Loucy (cell line): ENCODE data around the gene DENND10.

Experiments used
- H2AFZ ChIP-seq: fragments of 200-600 bp; sonication (generic); 2 replicates; pipeline ENCODE4 v1.6.0; 2016; ENCODE audit warnings: antibody characterized with exemption, mild to moderate bottlenecking, low read length, moderate library complexity
- H3F3A ChIP-seq: fragments of 200-600 bp; 2 replicates; pipeline ENCODE4 v1.6.0; 2016; ENCODE audit warnings: antibody characterized with exemption, low read depth, mild to moderate bottlenecking
- H3K27me3 ChIP-seq: fragments of 200-600 bp; sonication (generic); 2 replicates; pipeline ENCODE4 v1.6.1; 2014; ENCODE audit warnings: low read length, mild to moderate bottlenecking; ENCODE audit not compliant: insufficient read depth, poor library complexity, severe bottlenecking
- H3K36me3 ChIP-seq: fragments of 200-600 bp; sonication (generic); 2 replicates; pipeline ENCODE4 v1.6.1; 2016; ENCODE audit warnings: low read length; ENCODE audit not compliant: insufficient read depth
- H3K4me1 ChIP-seq: fragments of 200-600 bp; sonication (generic); 2 replicates; pipeline ENCODE4 v1.5.1; 2014; ENCODE audit warnings: low read length, mild to moderate bottlenecking; ENCODE audit not compliant: insufficient read depth, poor library complexity, severe bottlenecking
- H3K4me2 ChIP-seq: fragments of 200-600 bp; sonication (generic); 2 replicates; pipeline ENCODE4 v1.6.0; 2014; ENCODE audit warnings: antibody characterized with exemption, low read length, low read depth, mild to moderate bottlenecking; ENCODE audit not compliant: poor library complexity, severe bottlenecking
- H3K4me3 ChIP-seq: fragments of 200-600 bp; sonication (generic); 2 replicates; pipeline ENCODE4 v1.5.1; 2014; ENCODE audit warnings: low read length, mild to moderate bottlenecking, mixed read lengths; ENCODE audit not compliant: poor library complexity, severe bottlenecking
- H3K79me2 ChIP-seq: fragments of 200-600 bp; sonication (generic); 2 replicates; pipeline ENCODE4 v1.6.1; 2014; ENCODE audit warnings: low read length; ENCODE audit not compliant: insufficient read depth
- H3K9ac ChIP-seq: fragments of 200-600 bp; sonication (generic); 2 replicates; pipeline ENCODE4 v1.6.0; 2014; ENCODE audit warnings: mild to moderate bottlenecking, low read depth, low read length, moderate library complexity; ENCODE audit not compliant: poor library complexity, severe bottlenecking
- H3K9me2 ChIP-seq: fragments of 200-600 bp; sonication (generic); replicated peaks from 2 replicates; pipeline ENCODE4 v1.6.1; 2016; ENCODE audit warnings: low read depth, low read length, mixed read lengths
- H3K9me3 ChIP-seq: fragments of 200-600 bp; sonication (generic); 2 replicates; pipeline ENCODE4 v1.6.1; 2014; ENCODE audit warnings: mild to moderate bottlenecking, antibody characterized with exemption, low read length, low read depth; ENCODE audit not compliant: insufficient read depth
- H4K20me1 ChIP-seq: fragments of 200-600 bp; sonication (generic); 2 replicates; pipeline ENCODE4 v1.6.0; 2014; ENCODE audit warnings: antibody characterized with exemption, low read length, mild to moderate bottlenecking; ENCODE audit not compliant: insufficient read depth, poor library complexity, severe bottlenecking
- EZH2phosphoT487 ChIP-seq: fragments of 200-600 bp; IDR thresholded peaks from 2 replicates; pipeline ENCODE4 v1.6.1; 2018; ENCODE audit warnings: antibody characterized with exemption, mild to moderate bottlenecking, moderate library complexity, borderline replicate concordance
- TF ChIP-seq, protein P1 (sequence below): fragments of 200-600 bp; sonication (generic); conservative IDR thresholded peaks from 2 replicates; pipeline ENCODE4 v1.5.1; 2014; ENCODE audit warnings: mild to moderate bottlenecking, antibody characterized with exemption, low read length

The DENND10 gene

DNA sequence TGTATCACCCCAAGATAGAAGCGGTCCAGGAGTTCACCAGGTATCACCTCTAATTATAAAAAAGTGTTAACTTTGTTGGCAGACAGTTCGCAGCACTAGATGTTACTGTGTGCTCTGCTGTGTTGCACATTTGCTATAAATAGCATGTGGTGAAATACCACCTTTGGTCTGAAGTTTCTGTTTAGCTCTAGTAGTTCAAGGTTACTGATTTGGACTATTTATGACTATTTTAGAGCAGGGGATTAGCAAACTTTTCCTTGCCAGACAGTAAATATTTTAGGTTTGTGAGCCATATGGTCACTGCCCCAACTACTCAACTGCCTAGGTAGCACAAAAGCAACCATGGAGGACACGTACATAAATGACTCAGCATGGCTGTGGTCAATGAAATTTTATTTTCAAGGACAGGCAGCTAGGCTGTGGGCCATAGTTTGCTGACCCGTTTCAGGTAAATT is 16.5 kb downstream of the DENND10 start:
- Histone ChIP-seq H3K9me2 (no peaks in the 10 kb centered on the region), H3K4me2 (peak overlapping the region; percentile 54), H3K9ac (no peak overlapping the region), H4K20me1 (no peaks in the 10 kb centered on the region), H3F3A (no peaks in the 10 kb centered on the region), H2AFZ (no peak overlapping the region), H3K4me1 (peaks cover 7% of the 10 kb centered on the region), H3K79me2 (no peaks in the 10 kb centered on the region), H3K9me3 (no peaks in the 10 kb centered on the region), H3K27me3 (no peaks in the 10 kb centered on the region), H3K36me3 (no peaks in the 10 kb centered on the region), H3K4me3 (peak overlapping the region; percentile 6)
- TF ChIP-seq, protein P1, sequence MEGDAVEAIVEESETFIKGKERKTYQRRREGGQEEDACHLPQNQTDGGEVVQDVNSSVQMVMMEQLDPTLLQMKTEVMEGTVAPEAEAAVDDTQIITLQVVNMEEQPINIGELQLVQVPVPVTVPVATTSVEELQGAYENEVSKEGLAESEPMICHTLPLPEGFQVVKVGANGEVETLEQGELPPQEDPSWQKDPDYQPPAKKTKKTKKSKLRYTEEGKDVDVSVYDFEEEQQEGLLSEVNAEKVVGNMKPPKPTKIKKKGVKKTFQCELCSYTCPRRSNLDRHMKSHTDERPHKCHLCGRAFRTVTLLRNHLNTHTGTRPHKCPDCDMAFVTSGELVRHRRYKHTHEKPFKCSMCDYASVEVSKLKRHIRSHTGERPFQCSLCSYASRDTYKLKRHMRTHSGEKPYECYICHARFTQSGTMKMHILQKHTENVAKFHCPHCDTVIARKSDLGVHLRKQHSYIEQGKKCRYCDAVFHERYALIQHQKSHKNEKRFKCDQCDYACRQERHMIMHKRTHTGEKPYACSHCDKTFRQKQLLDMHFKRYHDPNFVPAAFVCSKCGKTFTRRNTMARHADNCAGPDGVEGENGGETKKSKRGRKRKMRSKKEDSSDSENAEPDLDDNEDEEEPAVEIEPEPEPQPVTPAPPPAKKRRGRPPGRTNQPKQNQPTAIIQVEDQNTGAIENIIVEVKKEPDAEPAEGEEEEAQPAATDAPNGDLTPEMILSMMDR, result no peak
- no peak for TF ChIP-seq EZH2phosphoT487

DNA sequence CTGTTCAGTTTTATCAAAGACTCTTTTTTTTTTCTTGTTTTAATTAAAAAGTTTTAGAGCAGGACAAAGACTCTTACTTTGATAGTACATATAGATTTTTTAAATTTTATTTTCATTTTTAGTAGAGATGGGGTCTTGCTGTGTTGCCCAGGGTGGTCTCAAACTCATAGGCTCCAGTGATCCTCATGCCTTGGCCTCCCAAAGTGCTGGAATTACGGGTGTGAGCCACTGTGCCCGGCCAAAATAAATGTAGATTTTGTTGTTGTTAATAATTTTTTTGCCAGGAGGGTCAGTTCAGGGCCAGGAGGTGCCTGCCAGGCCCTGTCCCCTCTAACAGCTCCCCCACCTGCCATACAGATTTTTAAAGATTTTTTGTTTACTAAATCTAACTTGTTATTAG is 17.0 kb downstream of the DENND10 start:
- no peak for TF ChIP-seq EZH2phosphoT487
- TF ChIP-seq, protein P1, result no peak
- no peaks in the 10 kb centered on the region for H3K9me3 ChIP-seq
- H3K79me2 ChIP-seq, result no peaks in the 10 kb centered on the region
- peak overlapping the region; percentile 54 for H3K4me2 ChIP-seq
- H3K4me3 ChIP-seq, result no peak overlapping the region
- H3K4me1 ChIP-seq, result peaks cover 7% of the 10 kb centered on the region
- no peak overlapping the region for H3K9ac ChIP-seq
- no peaks in the 10 kb centered on the region for H3F3A ChIP-seq
- no peak overlapping the region for H2AFZ ChIP-seq
- H4K20me1 ChIP-seq, result no peaks in the 10 kb centered on the region
- no peaks in the 10 kb centered on the region for H3K9me2 ChIP-seq
- no peaks in the 10 kb centered on the region for H3K36me3 ChIP-seq
- no peaks in the 10 kb centered on the region for H3K27me3 ChIP-seq

DNA sequence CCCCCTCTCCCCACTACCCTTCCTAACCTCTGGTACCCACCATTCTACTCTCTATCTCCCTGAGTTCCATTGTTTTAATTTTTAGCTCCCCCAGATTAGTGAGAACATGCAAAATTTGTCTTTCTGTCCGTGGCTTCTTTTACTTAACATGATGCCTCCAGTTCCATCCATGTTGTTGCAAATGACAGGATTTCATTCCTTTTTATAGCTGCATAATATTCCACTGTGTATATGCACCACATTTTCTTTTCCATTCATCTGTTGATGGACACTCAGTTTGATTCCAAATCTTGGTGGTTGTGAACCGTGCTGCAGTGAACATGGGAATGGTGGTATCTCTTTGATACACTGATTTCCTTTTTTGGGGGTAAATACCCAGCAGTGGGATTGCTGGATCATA is 22.0 kb downstream of the DENND10 start:
- H3K27me3 ChIP-seq, result no peaks in the 10 kb centered on the region
- H3K9ac ChIP-seq, result no peak overlapping the region
- no peak overlapping the region for H2AFZ ChIP-seq
- no peak overlapping the region for H3K4me2 ChIP-seq
- no peak overlapping the region for H3K4me3 ChIP-seq
- peaks cover 7% of the 10 kb centered on the region for H3K4me1 ChIP-seq
- no peaks in the 10 kb centered on the region for H3F3A ChIP-seq
- no peaks in the 10 kb centered on the region for H3K79me2 ChIP-seq
- no peaks in the 10 kb centered on the region for H4K20me1 ChIP-seq
- H3K9me2 ChIP-seq, result no peaks in the 10 kb centered on the region
- no peaks in the 10 kb centered on the region for H3K36me3 ChIP-seq
- no peaks in the 10 kb centered on the region for H3K9me3 ChIP-seq
- no peak for TF ChIP-seq EZH2phosphoT487
- TF ChIP-seq, protein P1, result no peak
